Mammary epithelial cell (primary cell): ENCODE results near the gene FBXO27.

Experiments used
- EZH2 ChIP-seq: IDR thresholded peaks from 2 replicates; pipeline ENCODE4 v1.6.1; 2012; ENCODE audit warnings: low read length, inconsistent platforms, borderline replicate concordance
- TF ChIP-seq, protein P1 (sequence below), 2 donors: IDR thresholded peaks in 1 of 2; conservative IDR thresholded peaks in 1 of 2; 2 replicates each; pipeline ENCODE4 v1.5.1; 2011 to 2012; ENCODE audit warnings: inconsistent platforms in 2 of 2, low read length in 2 of 2, mild to moderate bottlenecking in 2 of 2, control low read depth in 1 of 2, low read depth in 1 of 2; ENCODE audit not compliant: insufficient read depth in 1 of 2; ENCODE audit errors: extremely low read depth in 1 of 2

DNA sequence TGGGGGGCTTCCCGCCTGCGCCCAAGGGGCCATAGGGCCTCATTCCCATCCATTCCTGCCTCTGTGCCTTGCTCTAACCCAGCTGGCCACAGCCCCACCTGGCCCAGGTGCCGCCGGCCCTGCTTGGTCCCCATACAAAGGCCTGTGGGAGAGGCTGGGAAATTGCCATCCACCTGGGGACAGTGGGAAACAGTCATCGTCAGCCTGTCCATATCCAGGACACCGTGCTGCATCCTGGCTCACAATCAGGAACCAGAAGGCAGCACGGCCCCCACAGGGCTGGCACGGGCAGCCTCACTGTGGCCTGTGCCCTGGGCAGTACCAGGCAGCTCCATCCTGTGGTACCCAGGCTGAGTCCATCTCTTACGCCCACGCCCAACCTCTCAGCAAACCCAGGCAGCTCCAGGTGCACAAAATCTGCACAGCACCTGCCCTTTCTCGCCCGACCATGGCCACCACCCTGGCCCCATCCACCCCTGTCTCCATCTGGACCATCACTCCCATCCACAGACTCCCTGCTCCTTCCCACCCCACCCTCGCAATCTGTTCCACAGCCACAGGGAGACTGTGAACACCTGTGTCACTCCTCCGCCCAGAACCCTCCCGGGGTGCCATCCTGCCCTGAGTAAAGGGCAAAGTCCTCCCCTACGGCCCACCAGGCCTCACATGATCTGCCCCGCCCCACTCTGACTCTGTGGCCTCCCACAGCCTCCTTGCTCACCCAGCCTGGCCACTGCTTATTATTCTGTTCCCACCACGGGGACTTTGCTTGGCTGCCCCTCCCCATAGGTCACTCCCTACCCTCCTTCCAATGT lies 21.1 kb upstream of the FBXO27 start:
- TF ChIP-seq, protein P1, sequence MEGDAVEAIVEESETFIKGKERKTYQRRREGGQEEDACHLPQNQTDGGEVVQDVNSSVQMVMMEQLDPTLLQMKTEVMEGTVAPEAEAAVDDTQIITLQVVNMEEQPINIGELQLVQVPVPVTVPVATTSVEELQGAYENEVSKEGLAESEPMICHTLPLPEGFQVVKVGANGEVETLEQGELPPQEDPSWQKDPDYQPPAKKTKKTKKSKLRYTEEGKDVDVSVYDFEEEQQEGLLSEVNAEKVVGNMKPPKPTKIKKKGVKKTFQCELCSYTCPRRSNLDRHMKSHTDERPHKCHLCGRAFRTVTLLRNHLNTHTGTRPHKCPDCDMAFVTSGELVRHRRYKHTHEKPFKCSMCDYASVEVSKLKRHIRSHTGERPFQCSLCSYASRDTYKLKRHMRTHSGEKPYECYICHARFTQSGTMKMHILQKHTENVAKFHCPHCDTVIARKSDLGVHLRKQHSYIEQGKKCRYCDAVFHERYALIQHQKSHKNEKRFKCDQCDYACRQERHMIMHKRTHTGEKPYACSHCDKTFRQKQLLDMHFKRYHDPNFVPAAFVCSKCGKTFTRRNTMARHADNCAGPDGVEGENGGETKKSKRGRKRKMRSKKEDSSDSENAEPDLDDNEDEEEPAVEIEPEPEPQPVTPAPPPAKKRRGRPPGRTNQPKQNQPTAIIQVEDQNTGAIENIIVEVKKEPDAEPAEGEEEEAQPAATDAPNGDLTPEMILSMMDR (conservative IDR thresholded peaks at IDR 0.05 in 1 of 2, IDR thresholded peaks at IDR 0.05 in 1 of 2; ENCODE audit: extremely low read depth in 1 of 2, insufficient read depth in 1 of 2, low read depth in 1 of 2, low read length in 2 of 2): no peak
- TF ChIP-seq EZH2: no peak
